ENCODE results near the gene LTBR.

The LTBR gene

DNA sequence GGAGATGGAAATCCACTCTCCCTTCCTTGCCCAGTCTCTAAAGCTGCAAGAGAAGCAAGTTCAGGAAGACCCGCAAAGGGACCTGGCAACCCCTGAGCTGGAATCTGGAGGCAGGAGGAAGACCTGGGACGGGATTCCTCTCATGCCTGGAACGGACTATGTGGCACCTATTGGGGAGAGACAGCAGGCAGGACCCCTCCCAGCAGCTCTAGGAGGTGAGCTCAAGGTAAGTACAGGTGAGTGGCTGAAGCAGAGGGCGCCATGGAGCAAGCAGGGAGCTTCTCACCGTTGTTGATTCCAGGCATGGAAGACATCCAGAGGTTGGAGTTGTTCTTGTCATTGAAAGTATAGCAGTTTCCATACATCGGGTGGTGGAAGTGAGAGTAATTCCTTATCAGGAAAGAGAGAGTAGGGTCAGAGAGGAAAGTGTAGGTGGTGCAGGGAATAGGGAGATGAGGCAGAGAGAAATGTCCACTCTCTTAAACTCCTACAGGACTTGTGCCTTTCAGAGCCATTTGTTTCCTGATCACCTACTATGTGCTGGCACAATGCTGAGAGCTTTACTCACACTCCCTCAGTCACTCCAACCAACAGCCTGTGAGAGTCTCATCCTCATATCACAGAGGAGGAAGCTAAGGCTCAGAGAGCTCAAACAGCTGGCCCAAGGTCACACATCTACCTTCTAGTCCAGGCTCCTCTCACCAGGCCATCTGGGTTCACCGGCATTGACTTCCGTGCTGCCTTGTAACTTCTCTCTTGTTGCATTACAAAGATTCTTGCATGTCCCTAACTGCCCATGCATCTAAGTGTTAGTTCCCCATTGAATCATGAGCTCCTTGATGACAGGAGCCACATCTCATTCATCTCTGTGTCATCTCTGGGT is 28.2 kb upstream of the LTBR start:
- TF ChIP-seq, protein P1, sequence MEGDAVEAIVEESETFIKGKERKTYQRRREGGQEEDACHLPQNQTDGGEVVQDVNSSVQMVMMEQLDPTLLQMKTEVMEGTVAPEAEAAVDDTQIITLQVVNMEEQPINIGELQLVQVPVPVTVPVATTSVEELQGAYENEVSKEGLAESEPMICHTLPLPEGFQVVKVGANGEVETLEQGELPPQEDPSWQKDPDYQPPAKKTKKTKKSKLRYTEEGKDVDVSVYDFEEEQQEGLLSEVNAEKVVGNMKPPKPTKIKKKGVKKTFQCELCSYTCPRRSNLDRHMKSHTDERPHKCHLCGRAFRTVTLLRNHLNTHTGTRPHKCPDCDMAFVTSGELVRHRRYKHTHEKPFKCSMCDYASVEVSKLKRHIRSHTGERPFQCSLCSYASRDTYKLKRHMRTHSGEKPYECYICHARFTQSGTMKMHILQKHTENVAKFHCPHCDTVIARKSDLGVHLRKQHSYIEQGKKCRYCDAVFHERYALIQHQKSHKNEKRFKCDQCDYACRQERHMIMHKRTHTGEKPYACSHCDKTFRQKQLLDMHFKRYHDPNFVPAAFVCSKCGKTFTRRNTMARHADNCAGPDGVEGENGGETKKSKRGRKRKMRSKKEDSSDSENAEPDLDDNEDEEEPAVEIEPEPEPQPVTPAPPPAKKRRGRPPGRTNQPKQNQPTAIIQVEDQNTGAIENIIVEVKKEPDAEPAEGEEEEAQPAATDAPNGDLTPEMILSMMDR (conservative IDR thresholded peaks at IDR 0.05; ENCODE audit: low read depth, low read length) = no peak
- H3K4me3 ChIP-seq (ENCODE audit: low read depth, low read length) = no peak overlapping the region
- DNase-seq (ENCODE audit: low read depth) = no peak

DNA sequence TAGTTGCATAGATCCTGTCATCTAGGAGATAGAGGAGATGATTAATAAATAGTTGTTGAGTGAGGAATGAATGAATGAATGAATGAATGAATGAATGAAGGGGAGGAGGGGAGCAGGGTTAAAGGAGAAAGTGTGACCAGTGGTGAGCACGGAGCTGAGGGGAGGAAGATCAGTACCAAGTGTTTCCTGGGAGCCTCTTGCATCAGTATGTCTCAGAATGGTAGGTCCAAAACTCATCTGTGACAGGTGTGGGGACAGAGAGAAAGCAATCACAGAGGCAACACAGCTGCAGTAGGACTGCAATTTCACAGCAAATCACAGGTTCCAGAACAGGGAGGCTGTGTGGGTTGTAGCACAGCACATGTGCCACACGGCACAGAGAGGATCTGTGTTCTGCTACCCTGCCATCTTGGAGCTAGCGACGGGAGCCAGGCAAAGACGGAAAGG is 27.6 kb upstream of the LTBR start:
- no peak overlapping the region for H3K4me3 ChIP-seq (ENCODE audit: low read depth, low read length)
- no peak for DNase-seq (ENCODE audit: low read depth)
- TF ChIP-seq, protein P1 (conservative IDR thresholded peaks at IDR 0.05; ENCODE audit: low read depth, low read length) = no peak

DNA sequence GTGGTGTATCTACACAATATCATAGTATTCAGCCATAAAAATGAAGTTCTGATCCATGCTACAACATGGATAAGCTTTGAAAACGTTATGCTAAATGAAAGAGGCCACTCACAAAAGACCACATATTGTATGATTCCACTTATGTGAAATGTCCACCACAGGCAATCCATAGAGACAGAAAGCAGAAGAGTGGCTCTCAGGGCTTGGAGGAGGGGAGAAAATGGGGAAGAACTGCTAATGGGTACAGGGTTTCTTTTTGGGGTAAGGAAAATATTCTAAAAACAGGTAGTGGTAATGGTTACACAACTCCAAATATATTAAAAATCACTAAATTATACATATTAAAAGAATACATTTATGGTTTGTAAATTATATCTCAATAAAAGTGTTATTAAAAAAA is 25.1 kb upstream of the LTBR start:
- H3K4me3 ChIP-seq (ENCODE audit: low read depth, low read length) = no peak overlapping the region
- TF ChIP-seq, protein P1 (conservative IDR thresholded peaks at IDR 0.05; ENCODE audit: low read depth, low read length) = no peak
- DNase-seq (ENCODE audit: low read depth) = no peak

DNA sequence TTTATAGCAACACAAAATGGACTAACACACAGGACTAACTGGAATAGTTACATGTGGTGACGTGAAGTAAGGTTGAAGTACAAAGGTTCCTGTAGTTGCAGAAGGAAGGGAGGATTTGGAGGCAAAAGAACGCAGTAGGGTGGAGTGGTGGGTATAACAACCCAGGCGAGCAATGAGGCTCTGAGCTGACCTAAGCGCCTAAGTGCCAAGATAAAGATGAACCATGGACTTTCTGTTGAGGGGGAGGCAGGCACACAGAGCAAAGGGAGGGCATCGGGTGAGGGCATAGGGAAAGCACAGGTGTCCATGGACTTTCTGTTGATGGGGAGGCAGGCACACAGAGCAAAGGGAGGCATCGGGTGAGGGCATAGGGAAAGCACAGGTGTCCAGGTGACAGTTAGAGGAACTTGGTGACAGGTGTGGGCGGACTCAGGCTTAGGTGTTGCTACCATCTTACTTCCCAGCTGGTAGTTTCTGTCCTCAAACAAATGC is 23.8 kb upstream of the LTBR start:
- DNase-seq (ENCODE audit: low read depth) = no peak
- TF ChIP-seq, protein P1 (conservative IDR thresholded peaks at IDR 0.05; ENCODE audit: low read depth, low read length) = no peak
- no peak overlapping the region for H3K4me3 ChIP-seq (ENCODE audit: low read depth, low read length)

DNA sequence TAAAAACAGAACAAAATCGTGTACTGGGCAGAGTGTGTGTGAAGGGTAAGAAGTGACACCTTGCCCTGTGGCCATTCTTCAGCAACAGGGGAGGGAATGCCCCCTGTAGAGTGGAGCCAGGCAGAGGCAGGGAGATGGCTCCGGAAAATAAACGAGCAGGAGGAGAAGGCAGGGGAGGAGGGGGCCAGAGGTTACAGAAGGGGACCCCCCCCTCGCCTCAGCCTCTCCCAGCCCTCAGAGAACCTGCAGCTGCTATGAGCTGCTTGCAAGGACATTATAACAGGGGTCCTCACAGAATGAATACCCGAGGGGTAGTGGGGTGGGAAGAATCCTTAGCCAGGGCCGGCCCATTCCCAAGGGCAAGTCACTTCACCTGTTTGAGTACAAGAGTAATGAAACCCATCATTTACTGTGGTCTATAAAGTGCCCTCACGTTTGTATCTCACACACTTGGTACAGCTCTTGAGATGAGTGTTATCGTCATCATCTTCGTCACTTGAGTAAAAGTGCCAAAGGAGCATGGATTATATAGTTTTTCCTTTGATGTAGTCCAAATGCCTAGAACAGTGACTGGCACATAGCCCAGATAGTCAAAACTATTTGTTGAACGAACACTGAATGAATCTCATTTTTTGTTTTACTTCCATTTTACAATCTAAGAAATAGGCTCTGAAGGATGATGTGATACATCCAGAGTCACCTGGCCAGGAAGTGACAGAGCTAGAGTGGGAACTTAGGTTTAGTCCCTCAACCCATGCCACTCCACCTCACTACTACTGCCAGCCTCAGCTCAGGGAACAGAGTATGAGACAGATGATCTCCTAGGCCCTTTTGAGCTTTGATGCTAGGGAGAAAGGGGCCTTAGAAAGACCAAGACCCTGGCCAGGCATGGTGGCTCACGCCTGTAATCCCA is 23.1 kb upstream of the LTBR start:
- H3K4me3 ChIP-seq (ENCODE audit: low read depth, low read length) = no peak overlapping the region
- no peak for DNase-seq (ENCODE audit: low read depth)
- TF ChIP-seq, protein P1 (conservative IDR thresholded peaks at IDR 0.05; ENCODE audit: low read depth, low read length) = no peak

DNA sequence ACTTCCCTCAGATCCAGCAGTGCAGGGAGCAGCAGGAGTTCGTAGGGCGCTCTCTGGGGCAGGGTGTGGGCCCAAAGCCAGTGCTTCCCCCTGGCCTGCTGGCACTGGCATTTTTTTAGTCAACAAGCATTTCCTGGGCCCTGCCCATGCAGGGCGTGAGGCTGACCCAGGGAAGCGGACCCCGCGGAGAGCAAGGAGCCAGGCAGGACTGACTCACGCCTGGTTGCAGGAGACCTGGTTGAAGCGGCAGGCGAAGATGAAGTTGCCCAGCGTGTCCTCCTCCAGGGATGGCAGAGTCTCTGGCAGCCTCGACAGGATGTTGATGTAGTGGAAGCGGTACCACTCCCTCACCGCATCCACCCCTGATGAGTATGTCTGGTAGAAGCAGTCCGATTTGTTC is 22.1 kb upstream of the LTBR start:
- H3K4me3 ChIP-seq (ENCODE audit: low read depth, low read length) = no peak overlapping the region
- no peak for DNase-seq (ENCODE audit: low read depth)
- TF ChIP-seq, protein P1 (conservative IDR thresholded peaks at IDR 0.05; ENCODE audit: low read depth, low read length) = no peak

Data from choroid plexus epithelial cell (primary cell).